H1 (cell line): ENCODE measurements around the gene BACE2. TPM values are rescaled to one million over a fixed set of nuclear protein-coding genes. Genes with fewer than 3 reads are reported as not detected.

Experiments used
- CTCF ChIA-PET: fragments of 300-600 bp; sonication (Branson Sonifier 250); formaldehyde crosslinking; loops from one replicate; lab custom pipeline; 2021; ENCODE audit not compliant: partially characterized antibody; lab: Charles Lee
- POLR2A ChIA-PET: fragments of 300-600 bp; sonication (Branson Sonifier 250); formaldehyde crosslinking; loops from one replicate; lab custom pipeline; 2021; ENCODE audit warnings: inconsistent platforms; ENCODE audit not compliant: partially characterized antibody; lab: Charles Lee
- DNase-seq, 2 experiments: peaks; one replicate each; pipeline versions ENCODE4 v3.0.0 to v3.0.0-alpha.2; 2010 to 2022; ENCODE audit warnings: low spot score in 2 of 2, low read depth in 1 of 2, mixed read lengths in 1 of 2
- FAIRE-seq: peaks from 2 replicates; lab custom pipeline; 2011; peaks lifted over from hg19 to GRCh38; lab: Jason Lieb, UNC
- H2AFZ ChIP-seq: 2 replicates; pipeline ENCODE4 v1.8.1; 2012; ENCODE audit warnings: low read length, inconsistent platforms
- H2AK5ac ChIP-seq: 2 replicates; pipeline ENCODE4 v1.6.1; 2013; ENCODE audit warnings: low read depth, low read length
- H2BK120ac ChIP-seq: replicated peaks from 2 replicates; pipeline ENCODE3; 2013; ENCODE audit warnings: low read depth, low read length, inconsistent platforms
- H2BK12ac ChIP-seq: 2 replicates; pipeline ENCODE4 v1.6.1; 2013; ENCODE audit warnings: low read depth, low read length
- H2BK15ac ChIP-seq: 2 replicates; pipeline ENCODE4 v1.6.1; 2013; ENCODE audit warnings: low read length
- H2BK20ac ChIP-seq: 2 replicates; pipeline ENCODE4 v1.6.1; 2013; ENCODE audit warnings: low read length
- H2BK5ac ChIP-seq: 2 replicates; pipeline ENCODE4 v1.6.1; 2013; ENCODE audit warnings: low read depth, low read length
- H3K14ac ChIP-seq: 2 replicates; pipeline ENCODE4 v1.6.1; 2013; ENCODE audit warnings: inconsistent platforms; ENCODE audit not compliant: insufficient read length
- H3K18ac ChIP-seq: 2 replicates; pipeline ENCODE4 v1.6.1; 2013; ENCODE audit warnings: low read length; ENCODE audit errors: extremely low read depth
- H3K23ac ChIP-seq: 2 replicates; pipeline ENCODE4 v1.6.1; 2013; ENCODE audit warnings: inconsistent platforms; ENCODE audit not compliant: insufficient read length
- H3K23me2 ChIP-seq: 2 replicates; pipeline ENCODE4 v1.6.1; 2013; ENCODE audit warnings: low read depth, low read length
- H3K27ac ChIP-seq: 2 replicates; pipeline ENCODE4 v1.6.1; 2011; ENCODE audit warnings: low read depth, low read length, inconsistent platforms
- H3K27me3 ChIP-seq, 4 experiments: replicated peaks in 1 of 4; 1 replicate in 1 of 4; 2 replicates in 3 of 4; pipeline versions ENCODE4 v1.6.1 to v1.8.1; 2011 to 2013; ENCODE audit warnings: low read length in 3 of 4, mild to moderate bottlenecking in 3 of 4, inconsistent platforms in 2 of 4, mixed read lengths in 2 of 4, moderate library complexity in 1 of 4; ENCODE audit not compliant: control insufficient read depth in 3 of 4, insufficient read depth in 3 of 4; ENCODE audit errors: extremely low read depth in 1 of 4
- H3K36me3 ChIP-seq, 4 experiments: 2 replicates each; pipeline versions ENCODE4 v1.6.1 to v1.8.1; 2011 to 2013; ENCODE audit warnings: mild to moderate bottlenecking in 4 of 4, low read length in 3 of 4, moderate library complexity in 2 of 4, control low read depth in 1 of 4, inconsistent platforms in 1 of 4; ENCODE audit not compliant: insufficient read depth in 4 of 4, control insufficient read depth in 2 of 4
- H3K4ac ChIP-seq: replicated peaks from 2 replicates; pipeline ENCODE3; 2013; ENCODE audit warnings: low read length, low read depth, mixed read lengths, inconsistent platforms; ENCODE audit not compliant: insufficient read length
- H3K4me1 ChIP-seq, 4 experiments: replicated peaks in 1 of 4; 1 replicate in 1 of 4; 2 replicates in 3 of 4; pipeline versions ENCODE4 v1.6.1 to v1.8.1; 2011 to 2013; ENCODE audit warnings: low read length in 3 of 4, inconsistent platforms in 2 of 4, mixed read lengths in 1 of 4; ENCODE audit not compliant: insufficient read depth in 4 of 4, control insufficient read depth in 3 of 4
- H3K4me2 ChIP-seq, 2 experiments: 2 replicates each; pipeline versions ENCODE4 v1.6.1 to v1.8.1; 2011 to 2013; ENCODE audit warnings: low read depth in 2 of 2, low read length in 2 of 2, control low read depth in 1 of 2, inconsistent platforms in 1 of 2, mild to moderate bottlenecking in 1 of 2; ENCODE audit not compliant: insufficient read depth in 1 of 2
- H3K4me3 ChIP-seq, 4 experiments: fragments of 200-600, 300-600 bp in 1 of 4; sonication (generic), shearing (Covaris generic), sonication (Bioruptor Twin) in 1 of 4; 2 replicates each; pipeline versions ENCODE4 v1.5.1 to v1.8.1; 2011 to 2016; ENCODE audit warnings: low read length in 4 of 4, low read depth in 3 of 4, control low read depth in 2 of 4, inconsistent platforms in 2 of 4, mild to moderate bottlenecking in 2 of 4, mixed read lengths in 1 of 4, moderate library complexity in 1 of 4; ENCODE audit not compliant: insufficient read depth in 2 of 4; ENCODE audit errors: extremely low read depth in 1 of 4
- H3K56ac ChIP-seq: replicated peaks from 2 replicates; pipeline ENCODE3; 2013; ENCODE audit warnings: low read depth, mild to moderate bottlenecking, mixed read lengths, low read length, inconsistent platforms; ENCODE audit not compliant: insufficient read length
- H3K79me1 ChIP-seq: 2 replicates; pipeline ENCODE4 v1.6.1; 2013; ENCODE audit warnings: low read depth, low read length, control low read depth
- H3K79me2 ChIP-seq, 2 experiments: 2 replicates each; pipeline versions ENCODE4 v1.6.1 to v1.8.1; 2012 to 2013; ENCODE audit warnings: low read length in 2 of 2, mild to moderate bottlenecking in 2 of 2, inconsistent platforms in 1 of 2; ENCODE audit not compliant: insufficient read depth in 2 of 2, control insufficient read depth in 1 of 2
- H3K9ac ChIP-seq, 4 experiments: replicated peaks in 1 of 4; 1 replicate in 1 of 4; 2 replicates in 3 of 4; pipeline versions ENCODE4 v1.6.1 to v1.8.1; 2011 to 2013; ENCODE audit warnings: low read depth in 3 of 4, low read length in 3 of 4, control low read depth in 2 of 4, mild to moderate bottlenecking in 2 of 4, moderate library complexity in 2 of 4, inconsistent platforms in 1 of 4; ENCODE audit errors: extremely low read depth in 1 of 4
- H3K9me3 ChIP-seq, 2 experiments: 2 replicates each; pipeline versions ENCODE4 v1.6.1 to v1.8.1; 2012 to 2013; ENCODE audit warnings: mild to moderate bottlenecking in 2 of 2, moderate library complexity in 2 of 2, control low read depth in 1 of 2, inconsistent platforms in 1 of 2, low read depth in 1 of 2, low read length in 1 of 2, mixed read lengths in 1 of 2; ENCODE audit not compliant: insufficient read depth in 2 of 2
- H4K20me1 ChIP-seq, 2 experiments: replicated peaks in 1 of 2; 2 replicates each; pipeline versions ENCODE3 to v1.8.1; 2011 to 2013; ENCODE audit warnings: inconsistent platforms in 2 of 2, low read length in 2 of 2, mild to moderate bottlenecking in 1 of 2; ENCODE audit not compliant: insufficient read depth in 2 of 2, control insufficient read depth in 1 of 2
- H4K5ac ChIP-seq: 2 replicates; pipeline ENCODE4 v1.6.1; 2013; ENCODE audit warnings: low read length, low read depth, mixed read lengths, inconsistent platforms; ENCODE audit not compliant: insufficient read length
- H4K8ac ChIP-seq: 2 replicates; pipeline ENCODE4 v1.8.0; 2013; ENCODE audit warnings: mild to moderate bottlenecking, moderate library complexity, low read length, inconsistent platforms; ENCODE audit not compliant: insufficient read depth; ENCODE audit errors: extremely low read depth
- H4K91ac ChIP-seq: replicated peaks from 2 replicates; pipeline ENCODE3; 2013; ENCODE audit warnings: low read length, mixed read lengths, inconsistent platforms; ENCODE audit not compliant: insufficient read length
- HDAC2 ChIP-seq, 2 experiments: fragments of 300-600 bp in 1 of 2; sonication (generic) in 1 of 2; IDR thresholded peaks; 2 replicates each; pipeline ENCODE4 v1.6.1; 2011 to 2012; ENCODE audit warnings: low read depth in 2 of 2, low read length in 2 of 2, mild to moderate bottlenecking in 2 of 2, moderate library complexity in 2 of 2, borderline replicate concordance in 1 of 2, inconsistent platforms in 1 of 2
- JUND ChIP-seq: IDR thresholded peaks from 2 replicates; pipeline ENCODE4 v1.6.1; 2011; ENCODE audit warnings: mild to moderate bottlenecking, improper control_type of control experiment, low read length
- NRF1 ChIP-seq: IDR thresholded peaks from 2 replicates; pipeline ENCODE4 v1.6.1; 2011; ENCODE audit warnings: mild to moderate bottlenecking, low read depth, low read length, improper control_type of control experiment
- SRF ChIP-seq: IDR thresholded peaks from 2 replicates; pipeline ENCODE4 v1.6.1; 2011; ENCODE audit warnings: mild to moderate bottlenecking, low read depth, low read length, moderate library complexity
- WGBS, 2 experiments: shearing (Covaris generic) in 1 of 2; methylation state at CpG; one replicate each; pipeline versions ENCODE4 v1.1.6 to v1.1.7; 2013 to 2015; ENCODE audit warnings: low lambda C conversion rate in 2 of 2, mixed read lengths in 2 of 2, inconsistent platforms in 1 of 2, low coverage in 1 of 2, missing lambda C conversion rate in 1 of 2; ENCODE audit not compliant: insufficient replicate concordance in 2 of 2, insufficient coverage in 1 of 2, insufficient read length in 1 of 2; ENCODE audit errors: extremely low coverage in 1 of 2, missing lambda C conversion rate in 1 of 2; 5-methylcytosine and 5-hydroxymethylcytosine counted together
- polyA plus RNA-seq, 7 experiments: library from polyadenylated mRNA; depleted of rRNA in 3 of 7; stranded (reverse) in 5 of 7; unstranded in 2 of 7; fragments of >200 nt in 5 of 7; fragments of 200-250 nt in 2 of 7; gene quantifications; 1 replicate in 5 of 7; 2 replicates in 1 of 7; 4 replicates in 1 of 7; pipeline versions ENCODE4 v1.2.1 to v1.2.3, GENCODE V29; 2011 to 2013; ENCODE audit warnings: missing spikeins in 2 of 7, mixed read lengths in 2 of 7
- total RNA-seq: library from RNA; stranded (reverse); fragmentation: NEBNext Ultra II Directional; extraction: Animal tissue kit (Norgen Biotek cat#: 25700); gene quantifications from 2 replicates; pipeline ENCODE4 v1.2.1, GENCODE V29; 2021

BACE2 gene
- total and polyA plus RNA-seq, 2 of the 8 experiments (the other 6 are each of a cell fraction or from before 2014, with no cell fraction given): 8.1 to 10.9 TPM

- no peak overlapping the region for H2BK5ac ChIP-seq
- H2BK15ac ChIP-seq: no peak overlapping the region
- H3K56ac ChIP-seq: no peak overlapping the region
- H3K79me1 ChIP-seq: no peaks in the 10 kb centered on the region
- H2BK20ac ChIP-seq: no peak overlapping the region
- no peak overlapping the region for H2AFZ ChIP-seq
- no peak overlapping the region for H3K23ac ChIP-seq
- DNase-seq (no peak), FAIRE-seq (no peak)
- H2BK12ac ChIP-seq: no peak overlapping the region
- H4K91ac ChIP-seq: no peak overlapping the region
- H3K4me1 ChIP-seq: peaks cover 0 to 3% (median 1%) of the 10 kb centered on the region in 4 experiments; a peak in 2 of 7 replicates
- ChIA-PET POLR2A (no interaction called here), CTCF (no interaction called here)
- no peak overlapping the region for H4K5ac ChIP-seq
- no peaks in the 10 kb centered on the region for H3K23me2 ChIP-seq
- no peak overlapping the region for H3K18ac ChIP-seq
- no peak overlapping the region for H2BK120ac ChIP-seq
- H3K27ac ChIP-seq: no peak overlapping the region
- no peak overlapping the region for H3K4me2 ChIP-seq
- no peak overlapping the region for H3K9ac ChIP-seq
- no peak overlapping the region for H3K14ac ChIP-seq
- no peak overlapping the region for H4K8ac ChIP-seq
- TF ChIP-seq NRF1 (no peak), SRF (no peak), HDAC2 (IDR thresholded peaks at IDR 0.05; ENCODE audit: borderline replicate concordance in 1 of 2, low read depth in 2 of 2, low read length in 2 of 2) (no peak), JUND (no peak)
- no peaks in the 10 kb centered on the region for H4K20me1 ChIP-seq
- H3K9me3 ChIP-seq: peaks cover 0 to 5% of the 10 kb centered on the region in 2 experiments; a peak in 1 of 4 replicates
- H3K79me2 ChIP-seq: no peaks in the 10 kb centered on the region
- H2AK5ac ChIP-seq: no peak overlapping the region
- H3K27me3 ChIP-seq: peaks cover 0 to 1% (median 0%) of the 10 kb centered on the region in 4 experiments; a peak in 1 of 7 replicates
- no peaks in the 10 kb centered on the region for H3K36me3 ChIP-seq
- H3K4me3 ChIP-seq: no peak overlapping the region
- WGBS, 2 experiments: 89% methylated on average over 4 of the region's 4 CpGs; no CpG with 5 or more reads in 1 of the 2 experiments
- no peak overlapping the region for H3K4ac ChIP-seq
These were observed 109.9 kb downstream of the BACE2 start for GRCh38 chr21:41277846-41278245.
